NCI-H2196 (cell line): ENCODE data around the gene GDF11.

Experiments
- DNase-seq: peaks from one replicate; lab custom pipeline; 2025; ENCODE audit not compliant: unreplicated experiment; lab: John Stamatoyannopoulos, UW

The GDF11 gene

DNA sequence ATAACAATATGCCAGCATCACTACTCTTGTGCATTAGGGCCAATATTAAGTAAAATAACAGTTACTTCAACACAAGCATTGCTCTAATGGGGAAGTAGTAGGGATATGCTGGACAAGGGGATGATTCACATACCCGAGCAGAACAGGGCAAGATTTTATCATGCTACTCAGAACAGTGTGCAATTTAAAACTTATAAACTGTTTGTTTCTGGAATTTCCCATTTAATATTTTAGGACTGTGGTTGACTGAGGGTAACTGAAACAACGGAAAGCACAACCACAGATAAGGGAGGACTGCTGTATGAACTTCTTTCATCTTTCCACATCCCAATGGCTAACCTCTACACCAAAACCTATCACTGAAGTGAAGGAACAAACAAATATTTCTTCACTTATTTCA lies 37.8 kb downstream of the GDF11 start:
- no peak for DNase-seq

GRCh38 chr12:55788546-55788945 lies 45.6 kb downstream of the GDF11 start:
- DNase-seq = no peak

DNA sequence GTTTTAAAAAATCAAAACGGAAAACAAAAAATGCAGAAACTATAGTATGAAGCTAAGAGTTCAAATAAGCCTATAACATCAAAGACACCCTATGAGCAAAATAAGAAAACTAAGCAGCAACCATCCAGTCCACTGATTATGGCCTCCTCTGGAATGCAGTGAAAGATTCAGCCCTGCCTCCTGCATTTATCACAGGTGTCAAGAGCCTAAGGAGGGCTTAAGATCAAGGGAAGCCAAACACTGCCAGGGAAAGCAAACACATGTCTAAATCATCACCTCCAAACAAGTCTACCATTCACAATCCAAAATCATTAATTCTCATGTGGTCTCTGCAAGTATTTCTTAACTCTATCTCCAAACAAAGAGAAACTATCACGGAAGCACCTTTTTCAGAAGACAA lies 46.2 kb downstream of the GDF11 start:
- DNase-seq = no peak

- no peak for DNase-seq
Observed at GRCh38 chr12:55789893-55790292, 47.0 kb downstream of the GDF11 start.

DNA sequence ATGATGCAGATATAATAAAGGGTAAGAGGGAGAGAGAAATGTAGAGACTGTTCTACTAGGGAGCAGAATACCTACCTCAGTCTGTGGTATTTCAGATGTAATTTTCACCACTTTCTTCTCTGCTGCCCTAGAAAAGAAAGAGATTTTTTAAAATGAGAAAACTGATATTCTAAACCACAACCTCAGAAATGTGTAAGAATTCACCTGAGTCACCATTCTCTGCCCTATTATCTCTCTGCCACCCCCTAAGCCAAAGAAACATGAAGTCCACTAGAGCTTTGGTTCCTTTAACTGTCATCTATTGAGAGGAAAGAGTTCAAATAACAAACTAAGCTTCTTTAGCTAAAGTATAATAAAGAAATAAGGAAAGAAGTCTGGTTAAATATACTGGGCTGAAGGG lies 53.0 kb downstream of the GDF11 start:
- no peak for DNase-seq

- DNase-seq = peak; percentile 61
Observed at GRCh38 chr12:55797068-55797467, 54.1 kb downstream of the GDF11 start.

DNA sequence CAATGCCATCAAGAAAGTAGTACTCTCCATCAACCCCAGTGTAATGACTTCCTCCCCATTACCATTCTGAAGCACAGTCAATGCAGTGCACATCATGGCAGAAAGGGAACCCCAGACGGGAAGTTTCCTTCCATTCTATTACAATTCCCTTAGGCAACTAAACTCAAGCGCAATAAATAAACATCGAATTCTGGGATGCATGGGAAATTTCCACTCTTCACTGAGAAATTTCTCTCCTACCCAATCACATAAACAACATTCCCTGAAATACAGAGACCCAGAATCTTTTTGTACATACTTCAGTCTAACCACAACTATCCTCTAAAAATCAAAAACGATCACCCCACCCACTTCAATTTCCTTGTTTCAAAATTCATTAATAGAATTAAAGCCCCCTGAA lies 54.6 kb downstream of the GDF11 start:
- no peak for DNase-seq
